OCI-LY3 (cell line): Measurements from ENCODE around the gene NPSR1.

ENCODE experiments used
- H2AFZ ChIP-seq: fragments of 200-600, 300-600 bp; shearing (Covaris generic); 2 replicates; pipeline ENCODE4 v1.6.0; 2014; ENCODE audit warnings: antibody characterized with exemption, low read depth, low read length
- H3K27ac ChIP-seq: fragments of 200-600, 300-600 bp; sonication (generic); 2 replicates; pipeline ENCODE4 v1.5.1; 2014; ENCODE audit warnings: mild to moderate bottlenecking, low read length, moderate library complexity, mixed read lengths
- H3K27me3 ChIP-seq: fragments of 200-600, 300-600 bp; sonication (generic); 2 replicates; pipeline ENCODE4 v1.6.1; 2014; ENCODE audit warnings: low read depth, low read length, mixed read lengths
- H3K36me3 ChIP-seq: fragments of 200-600, 300-600 bp; sonication (generic); replicated peaks from 2 replicates; pipeline ENCODE3; 2014; ENCODE audit warnings: low read depth, low read length, mixed read lengths
- H3K4me1 ChIP-seq: fragments of 300-600, 200-600 bp; sonication (generic); 2 replicates; pipeline ENCODE4 v1.6.1; 2014; ENCODE audit warnings: low read length, mixed read lengths
- H3K4me2 ChIP-seq: fragments of 200-600, 300-600 bp; sonication (generic); 2 replicates; pipeline ENCODE4 v1.6.1; 2014; ENCODE audit warnings: low read length, mixed read lengths
- H3K4me3 ChIP-seq: fragments of 300-600, 200-600 bp; sonication (generic); 2 replicates; pipeline ENCODE4 v1.5.1; 2014; ENCODE audit warnings: antibody characterized with exemption, mild to moderate bottlenecking, low read length, moderate library complexity
- H3K79me2 ChIP-seq: fragments of 300-600, 200-600 bp; shearing (Covaris generic); 2 replicates; pipeline ENCODE4 v1.6.1; 2014; ENCODE audit warnings: mild to moderate bottlenecking, low read length, mixed read lengths
- H3K9ac ChIP-seq: fragments of 300-600, 200-600 bp; shearing (Covaris generic); 2 replicates; pipeline ENCODE4 v1.6.0; 2014; ENCODE audit warnings: mild to moderate bottlenecking, low read length, moderate library complexity
- H3K9me3 ChIP-seq: fragments of 200-600, 300-600 bp; shearing (Covaris generic); 2 replicates; pipeline ENCODE4 v1.6.1; 2014; ENCODE audit warnings: low read length, mixed read lengths; ENCODE audit not compliant: insufficient read depth
- H4K20me1 ChIP-seq: fragments of 200-600, 300-600 bp; sonication (generic); 2 replicates; pipeline ENCODE4 v1.6.1; 2016; ENCODE audit warnings: low read length, mixed read lengths; ENCODE audit not compliant: insufficient read depth
- EZH2phosphoT487 ChIP-seq: fragments of 200-600 bp; shearing (Covaris generic); IDR thresholded peaks from 2 replicates; pipeline ENCODE4 v1.6.1; 2018; ENCODE audit warnings: antibody characterized with exemption, mixed run types, low read depth
- TF ChIP-seq, protein P1 (sequence below): fragments of 200-600, 300-600 bp; sonication (generic); IDR thresholded peaks from 2 replicates; pipeline ENCODE4 v1.5.1; 2014; ENCODE audit warnings: antibody characterized with exemption, low read length, low read depth

The NPSR1 gene

DNA sequence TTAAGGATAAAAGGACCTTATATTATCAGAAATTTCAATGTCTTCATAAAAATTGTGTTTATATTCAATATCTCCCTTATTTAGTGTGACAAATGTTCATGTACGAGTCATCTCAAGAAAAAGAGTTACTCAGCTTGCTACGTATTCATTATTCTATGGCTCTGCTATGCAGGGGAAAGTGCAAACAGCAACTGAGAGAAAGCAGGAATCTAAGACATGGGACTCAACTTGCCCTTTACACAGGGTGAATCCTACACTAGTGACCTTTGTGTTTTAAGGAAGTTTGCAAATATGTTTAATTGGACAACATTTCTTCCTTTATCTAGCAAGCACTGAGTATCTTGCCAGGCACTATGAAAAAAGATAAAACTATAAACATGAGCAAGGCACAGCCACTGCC is 104.7 kb downstream of the NPSR1 start:
- no peak overlapping the region for H3K4me3 ChIP-seq
- H2AFZ ChIP-seq: no peak overlapping the region
- no peaks in the 10 kb centered on the region for H3K36me3 ChIP-seq
- H3K9ac ChIP-seq: no peak overlapping the region
- no peak overlapping the region for H3K4me2 ChIP-seq
- H3K9me3 ChIP-seq: no peaks in the 10 kb centered on the region
- no peaks in the 10 kb centered on the region for H3K79me2 ChIP-seq
- H4K20me1 ChIP-seq: no peaks in the 10 kb centered on the region
- peaks cover 16% of the 10 kb centered on the region for H3K27me3 ChIP-seq
- H3K27ac ChIP-seq: no peak overlapping the region
- no peaks in the 10 kb centered on the region for H3K4me1 ChIP-seq
- TF ChIP-seq, protein P1, sequence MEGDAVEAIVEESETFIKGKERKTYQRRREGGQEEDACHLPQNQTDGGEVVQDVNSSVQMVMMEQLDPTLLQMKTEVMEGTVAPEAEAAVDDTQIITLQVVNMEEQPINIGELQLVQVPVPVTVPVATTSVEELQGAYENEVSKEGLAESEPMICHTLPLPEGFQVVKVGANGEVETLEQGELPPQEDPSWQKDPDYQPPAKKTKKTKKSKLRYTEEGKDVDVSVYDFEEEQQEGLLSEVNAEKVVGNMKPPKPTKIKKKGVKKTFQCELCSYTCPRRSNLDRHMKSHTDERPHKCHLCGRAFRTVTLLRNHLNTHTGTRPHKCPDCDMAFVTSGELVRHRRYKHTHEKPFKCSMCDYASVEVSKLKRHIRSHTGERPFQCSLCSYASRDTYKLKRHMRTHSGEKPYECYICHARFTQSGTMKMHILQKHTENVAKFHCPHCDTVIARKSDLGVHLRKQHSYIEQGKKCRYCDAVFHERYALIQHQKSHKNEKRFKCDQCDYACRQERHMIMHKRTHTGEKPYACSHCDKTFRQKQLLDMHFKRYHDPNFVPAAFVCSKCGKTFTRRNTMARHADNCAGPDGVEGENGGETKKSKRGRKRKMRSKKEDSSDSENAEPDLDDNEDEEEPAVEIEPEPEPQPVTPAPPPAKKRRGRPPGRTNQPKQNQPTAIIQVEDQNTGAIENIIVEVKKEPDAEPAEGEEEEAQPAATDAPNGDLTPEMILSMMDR: no peak
- TF ChIP-seq EZH2phosphoT487: no peak

DNA sequence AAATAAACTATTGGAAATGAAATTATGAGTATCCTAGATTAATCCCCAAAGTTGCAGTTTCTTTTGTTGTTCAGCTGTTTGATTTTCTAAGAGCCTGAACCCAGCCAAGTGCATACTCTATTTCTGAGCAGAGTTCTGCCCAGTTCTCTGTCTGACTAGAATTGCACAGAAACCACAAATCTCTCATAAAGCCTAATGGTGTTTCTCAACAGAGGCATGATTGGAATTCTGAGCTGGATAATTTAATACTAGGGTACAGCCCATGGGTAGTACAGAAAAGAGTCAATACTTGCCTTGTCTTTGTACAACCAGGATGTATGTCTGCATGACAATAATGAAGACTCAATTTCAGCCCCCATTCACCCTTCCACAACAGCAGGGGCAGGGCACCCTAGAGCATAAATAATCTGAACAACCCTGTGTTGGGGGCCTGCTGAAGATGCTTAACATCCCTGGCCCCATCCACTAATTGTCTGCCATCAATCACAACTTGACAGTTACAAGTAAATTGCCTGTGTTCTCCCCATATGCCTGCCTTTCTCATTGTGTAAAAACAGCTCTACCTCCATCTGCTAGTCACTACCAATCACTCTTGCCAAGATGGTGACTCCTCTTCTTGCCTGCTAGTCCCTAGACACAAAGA is 114.4 kb downstream of the NPSR1 start:
- H3K36me3 ChIP-seq: no peaks in the 10 kb centered on the region
- no peak overlapping the region for H3K4me3 ChIP-seq
- H3K27me3 ChIP-seq: no peaks in the 10 kb centered on the region
- no peaks in the 10 kb centered on the region for H3K9me3 ChIP-seq
- no peak overlapping the region for H3K27ac ChIP-seq
- no peaks in the 10 kb centered on the region for H4K20me1 ChIP-seq
- no peaks in the 10 kb centered on the region for H3K4me1 ChIP-seq
- TF ChIP-seq, protein P1: no peak
- TF ChIP-seq EZH2phosphoT487: no peak
- H3K79me2 ChIP-seq: no peaks in the 10 kb centered on the region
- H3K4me2 ChIP-seq: no peak overlapping the region
- H2AFZ ChIP-seq: no peak overlapping the region
- no peak overlapping the region for H3K9ac ChIP-seq

DNA sequence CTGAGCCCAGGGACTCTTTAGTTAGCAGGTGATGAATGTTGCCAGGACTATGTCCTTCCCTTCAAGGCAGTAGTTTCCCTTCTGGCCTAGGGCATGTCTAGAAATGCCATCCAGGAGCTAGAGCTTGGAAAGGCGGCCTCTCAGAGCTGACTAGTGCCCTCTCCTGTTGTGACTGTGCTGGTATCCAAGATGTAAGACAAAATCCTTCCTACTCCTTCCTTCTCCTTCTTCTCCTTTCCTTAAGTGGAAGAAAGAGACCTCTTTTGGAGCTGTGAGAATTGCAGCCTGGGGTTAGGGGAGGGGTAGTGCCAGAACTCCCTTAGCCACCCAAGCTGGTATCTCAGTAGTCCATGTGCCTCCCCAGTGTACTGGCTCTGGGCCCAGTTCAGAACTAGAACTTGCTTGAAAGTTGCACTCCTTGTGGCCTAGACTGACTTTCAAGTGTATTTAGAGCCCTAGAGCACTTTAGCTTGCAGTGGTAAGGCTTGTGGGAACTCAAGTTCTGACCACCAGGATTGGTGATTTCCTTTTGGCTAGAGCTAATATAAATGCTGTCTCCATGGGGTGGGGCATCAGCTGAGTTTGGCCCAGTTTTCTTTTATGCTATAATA is 118.8 kb downstream of the NPSR1 start:
- TF ChIP-seq, protein P1: no peak
- no peak for TF ChIP-seq EZH2phosphoT487
- Histone ChIP-seq H3K27ac (no peak overlapping the region), H3K36me3 (no peaks in the 10 kb centered on the region), H2AFZ (no peak overlapping the region), H4K20me1 (no peaks in the 10 kb centered on the region), H3K79me2 (no peaks in the 10 kb centered on the region), H3K4me3 (no peak overlapping the region), H3K4me1 (no peaks in the 10 kb centered on the region), H3K4me2 (no peak overlapping the region), H3K27me3 (no peaks in the 10 kb centered on the region), H3K9ac (no peak overlapping the region), H3K9me3 (no peaks in the 10 kb centered on the region)

DNA sequence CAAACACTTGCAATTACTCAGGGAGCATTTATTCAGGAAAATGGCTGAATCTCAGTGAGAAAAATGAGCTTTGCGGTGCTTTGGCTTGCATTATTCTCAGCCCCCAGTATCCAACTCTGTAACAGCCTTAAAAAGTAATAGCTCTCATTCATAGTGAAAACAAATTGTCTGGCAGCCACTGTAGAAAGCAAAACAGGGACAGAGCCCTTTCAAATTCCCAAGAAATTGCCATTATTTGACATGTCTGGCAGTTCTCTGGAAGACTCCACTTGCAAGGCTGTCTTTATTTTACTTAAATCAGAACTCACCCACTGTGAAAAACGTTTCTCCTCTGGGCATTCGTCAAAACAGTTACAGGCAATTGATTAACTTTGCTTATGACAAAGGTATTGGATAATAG is 122.5 kb downstream of the NPSR1 start:
- no peak overlapping the region for H3K4me3 ChIP-seq
- no peaks in the 10 kb centered on the region for H3K36me3 ChIP-seq
- H3K9ac ChIP-seq: no peak overlapping the region
- no peaks in the 10 kb centered on the region for H3K9me3 ChIP-seq
- no peak overlapping the region for H2AFZ ChIP-seq
- no peak overlapping the region for H3K4me2 ChIP-seq
- no peak overlapping the region for H3K27ac ChIP-seq
- no peaks in the 10 kb centered on the region for H4K20me1 ChIP-seq
- no peak for TF ChIP-seq EZH2phosphoT487
- TF ChIP-seq, protein P1: no peak
- H3K27me3 ChIP-seq: no peaks in the 10 kb centered on the region
- no peaks in the 10 kb centered on the region for H3K79me2 ChIP-seq
- no peaks in the 10 kb centered on the region for H3K4me1 ChIP-seq
